ENCODE measurements around the gene KRTAP2-2. TPM values are rescaled to one million over a fixed set of nuclear protein-coding genes. Genes with fewer than 3 reads are reported as not detected.
"Not testable (repeated sequence)": the region's sequence is repeated elsewhere in the genome, so short reads cannot be mapped to it uniquely, and the experiment has no call there.

KRTAP2-2 gene
- total RNA-seq, 2 donors from 2014 or later = not detected

GRCh38 chr17:41037853-41038350 is 17.1 kb downstream of the KRTAP2-2 start:
- no peaks in the 10 kb centered on the region for H3K36me3 ChIP-seq
- no peak for TF ChIP-seq CTCF (IDR thresholded peaks at IDR 0.05)
- H3K4me1 ChIP-seq = no peaks in the 10 kb centered on the region
- no peaks in the 10 kb centered on the region for H3K27me3 ChIP-seq
- no peak overlapping the region for H3K4me3 ChIP-seq
- no peak overlapping the region for H3K27ac ChIP-seq
- no peaks in the 10 kb centered on the region for H3K9me3 ChIP-seq
- no peak for DNase-seq (ENCODE audit: low spot score)

- not testable (repeated sequence) for H3K4me3 ChIP-seq; DNase-seq (ENCODE audit: low spot score); H3K36me3 ChIP-seq; H3K27ac ChIP-seq; H3K9me3 ChIP-seq; H3K4me1 ChIP-seq; H3K27me3 ChIP-seq
Observed at GRCh38 chr17:41034346-41034935, 20.6 kb downstream of the KRTAP2-2 start, which contains the start of gene KRTAP1-3. Gene KRTAP1-3 (minus strand): TSS chr17:41034874. CDS start chr17:41034821, 53 bp downstream.

GRCh38 chr17:41029633-41030245 is 25.3 kb downstream of the KRTAP2-2 start, which contains the start of gene KRTAP1-4:
Gene KRTAP1-4 (minus strand): TSS chr17:41030195. CDS start chr17:41030078, 117 bp downstream.
- H3K4me1 ChIP-seq = no peaks in the 10 kb centered on the region
- DNase-seq (ENCODE audit: low spot score) = no peak
- H3K36me3 ChIP-seq = no peaks in the 10 kb centered on the region
- H3K27ac ChIP-seq = no peak within 1 kb of the TSS
- TF ChIP-seq CTCF (IDR thresholded peaks at IDR 0.05) = no peak
- no peaks in the 10 kb centered on the region for H3K9me3 ChIP-seq
- no peak within 1 kb of the TSS for H3K4me3 ChIP-seq
- no peaks in the 10 kb centered on the region for H3K27me3 ChIP-seq

- Histone ChIP-seq H3K36me3 (no peaks in the 10 kb centered on the region), H3K9me3 (no peaks in the 10 kb centered on the region), H3K27me3 (no peaks in the 10 kb centered on the region), H3K4me1 (no peaks in the 10 kb centered on the region), H3K4me3 (no peak within 1 kb of the TSS), H3K27ac (no peak within 1 kb of the TSS)
- TF ChIP-seq CTCF (IDR thresholded peaks at IDR 0.05) = no peak
- no peak for DNase-seq (ENCODE audit: low spot score)
Observed at GRCh38 chr17:41026715-41027471, 28.1 kb downstream of the KRTAP2-2 start, which contains the start of gene KRTAP1-5. Gene KRTAP1-5 (minus strand): TSS chr17:41027208. CDS start chr17:41027155, 53 bp downstream.

GRCh38 chr17:41024697-41025096 is 30.3 kb downstream of the KRTAP2-2 start:
- TF ChIP-seq CTCF (IDR thresholded peaks at IDR 0.05) = no peak
- no peaks in the 10 kb centered on the region for H3K4me1 ChIP-seq
- H3K27me3 ChIP-seq = no peaks in the 10 kb centered on the region
- no peak for DNase-seq (ENCODE audit: low spot score)
- H3K36me3 ChIP-seq = no peaks in the 10 kb centered on the region
- H3K9me3 ChIP-seq = no peaks in the 10 kb centered on the region
- H3K27ac ChIP-seq = no peak overlapping the region
- H3K4me3 ChIP-seq = no peak overlapping the region

GRCh38 chr17:41020336-41020735 is 34.7 kb downstream of the KRTAP2-2 start:
- Histone ChIP-seq H3K4me1 (no peaks in the 10 kb centered on the region), H3K27ac (no peak overlapping the region), H3K36me3 (no peaks in the 10 kb centered on the region), H3K9me3 (no peaks in the 10 kb centered on the region), H3K27me3 (no peaks in the 10 kb centered on the region), H3K4me3 (no peak overlapping the region)
- TF ChIP-seq CTCF (IDR thresholded peaks at IDR 0.05) = no peak
- DNase-seq (ENCODE audit: low spot score) = no peak

Data from right atrium auricular region (tissue), 2 donors.